GM20431 (cell line): ENCODE data around the gene CHN2.

ENCODE experiments used
- in situ Hi-C: fragments of 300-500 bp; cut with MseI, MboI; formaldehyde crosslinking; loops from one replicate; pipeline ENCODE4 v1.15.0; 2020; ENCODE audit warnings: low sequenced_read_pairs; ENCODE audit not compliant: unreplicated experiment

CHN2 gene

GRCh38 chr7:29377718-29378117 is 183.1 kb downstream of the CHN2 start:
- in situ Hi-C loops: no loop called here

DNA sequence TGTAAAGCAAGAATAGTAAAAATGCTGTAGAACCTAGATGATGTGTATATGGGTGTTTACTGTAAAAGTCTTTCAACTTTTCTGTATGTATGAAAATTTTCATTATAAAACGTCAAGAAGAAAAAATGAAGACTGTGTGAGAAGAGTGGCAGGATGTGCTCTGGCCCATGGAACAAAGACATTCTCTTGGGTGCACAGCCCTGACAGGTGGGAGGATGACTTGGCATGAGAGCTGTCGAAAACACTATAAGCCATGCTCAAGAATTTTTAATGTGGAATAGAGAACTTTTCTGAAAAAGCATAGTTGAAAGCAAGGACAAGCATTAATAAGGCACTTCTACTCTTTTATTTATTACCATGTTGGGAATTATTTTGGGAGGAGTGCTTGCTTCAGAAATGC is 185.0 kb downstream of the CHN2 start:
- in situ Hi-C loops: no loop called here

- in situ Hi-C loops: no loop called here
Measured at GRCh38 chr7:29381206-29382094, 186.9 kb downstream of the CHN2 start.

- in situ Hi-C loops: no loop called here
Measured at GRCh38 chr7:29384277-29384676, 189.7 kb downstream of the CHN2 start.

DNA sequence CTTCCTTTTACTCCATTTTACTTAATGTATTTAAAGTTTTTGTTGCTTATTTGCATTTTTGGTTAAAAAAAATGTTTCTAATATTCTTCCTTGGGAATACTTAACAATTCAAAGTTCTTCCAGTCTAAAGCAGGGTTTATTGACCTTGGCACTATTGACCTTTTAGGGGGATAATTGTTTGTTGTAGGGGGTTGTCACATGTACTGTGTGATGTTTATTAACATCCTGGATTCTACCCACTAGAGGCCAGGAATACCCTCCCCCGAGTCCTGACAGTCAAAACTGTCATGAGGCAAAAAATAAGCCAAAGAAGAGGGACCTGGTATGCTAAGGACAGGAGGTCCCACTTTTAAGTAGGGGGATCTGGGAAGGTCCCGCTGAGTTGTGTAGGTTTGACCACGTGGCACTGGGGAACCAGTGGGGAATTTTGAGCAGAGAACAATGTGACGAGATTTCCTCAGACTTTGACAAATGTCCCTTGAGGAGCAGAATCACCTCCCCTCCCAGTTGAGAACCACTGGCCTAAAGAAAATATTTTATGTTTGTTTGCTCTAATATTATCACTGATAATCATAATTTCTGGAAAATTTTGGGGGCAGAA is 190.7 kb downstream of the CHN2 start:
- in situ Hi-C loops: no loop called here

DNA sequence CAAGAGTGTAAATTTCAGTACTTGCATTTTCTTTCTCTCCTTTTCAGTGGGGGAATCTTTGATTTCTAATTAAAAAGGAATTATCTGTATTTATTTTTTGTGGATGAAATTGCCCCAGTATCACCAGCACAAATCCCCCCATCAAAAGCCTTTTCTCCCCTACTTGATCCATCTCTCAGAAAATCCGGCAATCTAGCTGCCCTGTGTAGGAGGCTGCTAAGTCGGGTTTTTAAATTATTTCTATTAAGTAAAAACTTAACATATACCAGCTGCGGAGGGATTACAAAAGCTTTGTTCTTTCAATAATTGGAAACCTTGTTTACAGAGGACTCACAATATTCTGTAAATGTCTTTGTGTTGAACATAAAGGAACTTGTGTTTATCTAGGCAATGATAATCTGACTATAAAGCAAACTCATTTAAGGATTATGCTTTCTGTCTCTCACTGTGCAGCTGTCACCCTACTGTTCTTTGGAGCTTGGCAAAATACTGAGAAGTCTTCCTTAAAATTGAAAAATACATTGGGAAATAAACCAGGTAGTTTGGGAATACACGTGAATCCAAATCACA is 191.7 kb downstream of the CHN2 start:
- in situ Hi-C loops: no loop called here

DNA sequence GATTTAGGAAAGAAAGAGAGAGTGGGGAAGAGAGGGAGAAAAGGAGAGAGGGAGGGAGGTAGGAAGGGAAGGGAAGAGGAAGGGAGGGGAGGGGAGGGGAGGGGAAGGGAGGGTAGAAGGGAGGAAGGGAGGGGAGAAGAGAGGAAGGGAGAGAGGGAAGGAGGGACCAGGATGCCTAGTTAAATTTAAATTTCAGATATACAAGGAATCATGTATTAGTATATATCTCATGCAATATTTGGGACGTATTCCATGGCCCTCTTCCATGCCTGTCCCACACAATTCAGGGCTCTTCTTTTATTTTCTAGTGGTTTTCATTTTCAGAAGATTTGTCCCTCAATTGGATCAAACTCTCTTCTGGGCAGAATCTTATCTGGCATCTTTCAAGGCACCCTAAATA is 196.7 kb downstream of the CHN2 start:
- in situ Hi-C loops: no loop called here

DNA sequence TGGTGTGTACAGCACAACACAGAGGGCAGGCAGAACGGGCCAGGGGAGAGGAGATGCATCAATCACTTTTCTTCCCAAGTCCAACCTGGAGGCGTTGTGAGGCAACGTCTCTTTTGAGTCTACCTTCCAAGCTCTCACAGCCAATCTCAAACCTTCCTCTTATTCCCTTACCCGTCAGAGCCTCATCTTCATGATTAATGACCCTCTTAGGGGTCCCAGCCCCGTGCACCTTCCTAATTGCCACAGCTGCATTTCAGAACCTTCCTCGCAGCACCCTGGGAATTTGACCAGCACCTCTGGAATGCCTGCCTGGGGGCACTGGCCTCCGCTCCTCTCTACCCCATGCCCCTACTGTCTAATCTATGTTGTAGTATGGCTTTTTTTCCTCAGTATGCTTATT is 199.7 kb downstream of the CHN2 start:
- in situ Hi-C loops: no loop called here

DNA sequence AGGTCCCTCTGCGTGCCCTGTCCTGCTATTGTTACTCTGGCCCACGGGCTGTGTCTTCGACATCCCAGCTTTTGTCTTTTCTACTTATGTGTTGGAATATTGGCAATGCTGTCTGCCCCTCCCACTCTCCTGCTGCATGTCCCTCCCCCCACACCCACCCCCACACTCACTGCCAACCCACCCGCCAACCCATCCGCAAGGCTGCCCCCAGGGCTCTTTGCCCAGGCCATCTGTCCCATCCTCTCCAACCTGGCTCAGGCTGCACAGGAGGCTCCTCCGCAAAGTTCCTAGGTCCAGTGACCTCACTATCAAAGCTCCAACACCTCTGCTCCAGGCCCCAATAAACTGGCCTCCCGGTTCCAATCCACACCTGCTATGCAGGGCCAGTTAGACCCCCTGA is 202.0 kb downstream of the CHN2 start:
- in situ Hi-C loops: no loop called here

DNA sequence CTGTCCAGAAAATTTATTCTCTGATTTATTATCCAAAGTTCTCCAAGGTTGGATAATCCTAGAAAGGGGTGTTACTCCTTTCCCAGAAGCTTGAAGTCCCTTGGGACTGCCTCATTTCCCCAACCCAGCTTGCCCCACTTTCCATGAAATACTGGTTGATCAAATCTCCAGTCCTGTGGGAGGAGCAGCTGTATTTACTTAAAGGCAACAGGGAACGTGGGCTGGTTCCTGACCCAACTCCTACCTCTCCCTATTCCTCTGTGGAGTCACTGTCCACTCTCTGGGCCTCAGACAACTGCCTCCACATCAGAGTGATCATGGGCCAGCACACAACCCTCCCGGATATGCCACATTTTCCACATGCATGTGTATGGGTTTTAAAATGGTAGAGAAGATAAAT is 202.8 kb downstream of the CHN2 start:
- in situ Hi-C loops: no loop called here

DNA sequence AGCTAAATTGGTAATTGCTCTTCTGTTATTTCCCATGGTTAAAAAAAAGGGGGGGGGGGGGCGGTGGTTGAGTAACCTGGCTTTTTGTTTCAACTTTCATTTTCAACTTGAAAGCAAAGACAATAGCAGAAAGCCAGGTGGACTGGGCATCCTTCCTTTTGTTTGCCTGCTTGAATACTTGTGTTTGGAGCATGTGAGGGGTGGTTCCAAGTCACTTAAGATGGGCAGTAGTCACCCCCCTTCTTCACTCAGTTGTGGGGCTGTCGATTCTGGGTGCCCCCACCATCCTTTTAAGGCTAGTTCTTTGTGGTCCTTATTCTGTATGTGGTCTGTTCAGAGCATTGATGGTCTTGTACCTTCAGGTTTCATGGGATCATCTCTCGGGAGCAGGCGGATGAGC is 203.4 kb downstream of the CHN2 start:
- in situ Hi-C loops: no loop called here

DNA sequence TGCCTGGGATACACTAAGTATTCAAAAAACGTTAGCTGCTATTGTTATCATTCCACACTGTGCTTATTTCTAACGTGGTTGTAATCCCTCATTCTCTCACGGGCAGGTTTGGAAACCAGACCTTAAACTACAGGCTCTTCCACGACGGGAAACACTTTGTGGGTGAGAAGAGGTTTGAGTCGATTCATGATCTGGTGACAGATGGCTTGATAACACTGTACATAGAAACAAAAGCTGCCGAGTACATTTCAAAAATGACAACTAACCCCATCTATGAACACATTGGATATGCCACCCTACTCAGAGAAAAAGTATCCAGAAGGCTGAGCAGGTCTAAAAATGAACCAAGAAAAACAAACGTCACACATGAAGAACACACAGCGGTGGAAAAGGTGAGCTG is 205.9 kb downstream of the CHN2 start:
- in situ Hi-C loops: loop anchor here (10.0 kb wide), 1 partner anchor 476 kb away; no protein-coding TSS in a partner anchor

DNA sequence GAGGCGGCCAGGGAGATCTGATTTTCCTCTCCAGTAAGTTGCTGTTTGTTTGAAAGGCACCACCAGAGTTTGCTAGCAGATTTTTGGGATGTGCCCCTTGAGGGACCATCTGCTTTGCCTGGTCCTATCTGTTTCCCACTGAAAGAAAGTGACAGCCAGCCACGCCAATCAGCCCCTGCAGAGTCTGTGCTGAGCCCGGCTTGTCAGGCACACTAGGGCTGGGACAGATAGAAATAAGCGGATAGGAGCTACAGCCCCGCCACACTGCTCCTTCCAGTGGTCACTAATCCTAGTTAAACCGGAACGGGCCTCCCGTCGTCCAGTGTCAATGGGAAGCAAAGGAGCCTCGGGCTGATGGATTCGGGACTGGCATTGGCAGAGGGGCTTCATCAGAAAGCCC is 207.2 kb downstream of the CHN2 start:
- in situ Hi-C loops: loop anchor here (10.0 kb wide), 1 partner anchor 477 kb away; no protein-coding TSS in a partner anchor

GRCh38 chr7:29405891-29406290 is 211.3 kb downstream of the CHN2 start:
- in situ Hi-C loops: loop anchor here (10.0 kb wide), 1 partner anchor 481 kb away; no protein-coding TSS in a partner anchor

DNA sequence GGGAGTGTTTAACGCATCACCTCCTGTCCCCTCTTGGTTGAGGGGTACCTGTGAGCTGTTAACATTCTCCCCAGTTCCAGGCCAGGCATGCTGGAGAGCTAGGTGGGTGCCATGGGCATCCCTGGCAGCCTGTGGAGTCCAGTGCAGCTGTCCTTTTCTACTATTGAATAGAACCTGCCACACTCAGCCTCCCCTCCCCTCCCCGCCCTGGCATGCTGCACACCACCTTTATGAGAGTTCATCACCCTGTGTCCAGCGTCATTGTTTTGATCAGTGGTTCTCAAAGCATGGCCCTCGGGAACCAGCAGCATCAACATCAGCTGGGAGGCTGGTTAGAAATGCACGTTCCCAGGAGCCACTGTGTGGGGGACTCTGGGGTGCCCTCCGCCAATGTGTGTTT is 211.8 kb downstream of the CHN2 start:
- in situ Hi-C loops: loop anchor here (10.0 kb wide), 1 partner anchor 482 kb away; no protein-coding TSS in a partner anchor

DNA sequence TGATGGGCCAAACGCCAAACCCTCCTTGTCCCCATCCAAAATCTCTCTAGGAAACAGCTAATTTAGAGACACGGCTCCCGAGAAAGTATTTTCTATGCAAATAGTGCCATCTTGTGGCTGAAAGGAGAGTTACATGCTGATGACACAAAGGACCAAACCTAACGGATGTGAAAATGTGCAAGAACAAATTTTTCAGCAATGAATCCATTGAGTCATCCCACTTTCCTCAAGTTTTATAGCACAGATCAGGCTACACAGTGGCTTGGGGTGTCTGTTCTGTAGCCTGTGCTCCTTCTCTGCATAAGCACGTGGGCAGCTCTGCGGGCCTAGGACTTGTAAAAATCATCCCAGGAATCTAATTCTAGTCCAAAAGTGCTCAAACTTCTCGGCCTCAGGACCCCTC is 214.3 kb downstream of the CHN2 start:
- in situ Hi-C loops: loop anchor here (10.0 kb wide), 1 partner anchor 484 kb away; no protein-coding TSS in a partner anchor

DNA sequence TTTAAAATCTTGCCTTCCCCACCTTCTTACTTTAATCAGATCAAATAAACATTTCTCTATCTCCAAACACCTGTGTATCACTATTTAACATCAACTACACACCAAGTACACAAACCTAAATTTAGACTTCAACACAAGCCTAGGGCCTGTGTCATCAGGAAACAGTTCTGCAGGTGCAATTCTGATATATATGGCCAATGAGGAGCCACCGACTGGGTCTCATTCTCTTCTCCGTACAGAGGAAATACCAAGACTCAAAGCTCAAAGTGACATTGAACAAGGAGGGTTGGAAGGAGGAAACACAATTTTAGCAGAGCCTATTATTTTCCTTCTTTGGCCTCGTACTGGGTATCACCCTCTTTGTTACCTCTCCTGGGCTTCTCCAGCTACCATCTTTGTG is 216.4 kb downstream of the CHN2 start:
- in situ Hi-C loops: no loop called here

DNA sequence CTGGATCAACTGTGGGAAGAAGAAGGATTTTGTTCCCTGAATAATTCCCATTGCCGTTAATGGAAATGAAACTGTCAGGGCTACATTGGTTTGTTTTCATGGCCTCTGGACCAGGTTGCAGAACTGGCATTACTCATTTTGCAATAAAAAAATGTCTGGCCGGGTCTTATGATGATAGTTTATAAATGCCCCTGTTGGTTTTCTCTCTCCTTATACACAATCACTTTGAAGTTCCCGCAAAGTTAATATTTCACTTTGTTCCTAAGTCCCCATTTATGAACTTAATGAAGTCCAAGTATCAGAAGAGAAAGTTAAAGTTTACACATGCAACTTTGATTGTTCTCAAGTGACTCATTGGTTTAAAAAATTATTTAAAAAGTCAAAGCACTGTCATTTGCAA is 218.3 kb downstream of the CHN2 start:
- in situ Hi-C loops: no loop called here

GRCh38 chr7:29413626-29414136 is 219.1 kb downstream of the CHN2 start:
- in situ Hi-C loops: no loop called here

GRCh38 chr7:29414216-29414615 is 219.6 kb downstream of the CHN2 start:
- in situ Hi-C loops: no loop called here

GRCh38 chr7:29415215-29415614 is 220.6 kb downstream of the CHN2 start:
- in situ Hi-C loops: no loop called here
